Mononuclear cell (primary cell): ENCODE results near the gene SLAMF6. TPM values are rescaled to one million over a fixed set of nuclear protein-coding genes. Genes with fewer than 3 reads are reported as not detected.
"Not testable (repeated sequence)": the region's sequence is repeated elsewhere in the genome, so short reads cannot be mapped to it uniquely, and the experiment has no call there.

Experiments used
- H3K27me3 ChIP-seq: 2 replicates; pipeline ENCODE4 v1.6.0; 2011; ENCODE audit warnings: low read length, control low read depth; ENCODE audit not compliant: insufficient read depth
- H3K4me1 ChIP-seq: 2 replicates; pipeline ENCODE4 v1.5.1; 2011; ENCODE audit warnings: mild to moderate bottlenecking, low read length, control low read depth; ENCODE audit not compliant: insufficient read depth
- H3K4me3 ChIP-seq: 2 replicates; pipeline ENCODE4 v1.5.1; 2011; ENCODE audit warnings: mild to moderate bottlenecking, low read length, moderate library complexity
- H3K9me3 ChIP-seq: 2 replicates; pipeline ENCODE4 v1.5.1; 2011; ENCODE audit warnings: low read depth, mild to moderate bottlenecking, control low read depth, low read length
- total RNA-seq: library from RNA; depleted of rRNA; stranded (reverse); fragments of >200 nt; gene quantifications from one replicate; pipeline ENCODE4 v1.2.3, GENCODE V29; 2012

SLAMF6 gene
- total RNA-seq, 1 donor: 8.2 TPM

- H3K4me1 ChIP-seq: peaks cover 14% of the 10 kb centered on the region
- no peak overlapping the region for H3K4me3 ChIP-seq
- H3K27me3 ChIP-seq: no peaks in the 10 kb centered on the region
- peaks cover 27% of the 10 kb centered on the region for H3K9me3 ChIP-seq
Measured at GRCh38 chr1:160534823-160535605, 12.0 kb upstream of the SLAMF6 start.

DNA sequence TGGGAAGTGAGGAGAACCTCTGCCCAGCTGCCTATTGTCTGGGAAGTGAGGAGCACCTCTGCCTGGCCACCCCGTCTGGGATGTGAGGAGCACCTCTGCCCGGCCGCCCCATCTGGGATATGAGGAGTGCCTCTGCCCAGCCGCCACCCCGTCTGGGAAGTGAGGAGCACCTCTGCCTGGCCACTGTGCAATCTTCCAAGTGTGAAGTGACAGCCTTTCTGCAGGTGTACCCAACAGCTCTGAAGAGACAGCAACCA lies 9.4 kb upstream of the SLAMF6 start:
- peaks cover 27% of the 10 kb centered on the region for H3K9me3 ChIP-seq
- not testable (repeated sequence) for H3K27me3 ChIP-seq, H3K4me1 ChIP-seq, H3K4me3 ChIP-seq

DNA sequence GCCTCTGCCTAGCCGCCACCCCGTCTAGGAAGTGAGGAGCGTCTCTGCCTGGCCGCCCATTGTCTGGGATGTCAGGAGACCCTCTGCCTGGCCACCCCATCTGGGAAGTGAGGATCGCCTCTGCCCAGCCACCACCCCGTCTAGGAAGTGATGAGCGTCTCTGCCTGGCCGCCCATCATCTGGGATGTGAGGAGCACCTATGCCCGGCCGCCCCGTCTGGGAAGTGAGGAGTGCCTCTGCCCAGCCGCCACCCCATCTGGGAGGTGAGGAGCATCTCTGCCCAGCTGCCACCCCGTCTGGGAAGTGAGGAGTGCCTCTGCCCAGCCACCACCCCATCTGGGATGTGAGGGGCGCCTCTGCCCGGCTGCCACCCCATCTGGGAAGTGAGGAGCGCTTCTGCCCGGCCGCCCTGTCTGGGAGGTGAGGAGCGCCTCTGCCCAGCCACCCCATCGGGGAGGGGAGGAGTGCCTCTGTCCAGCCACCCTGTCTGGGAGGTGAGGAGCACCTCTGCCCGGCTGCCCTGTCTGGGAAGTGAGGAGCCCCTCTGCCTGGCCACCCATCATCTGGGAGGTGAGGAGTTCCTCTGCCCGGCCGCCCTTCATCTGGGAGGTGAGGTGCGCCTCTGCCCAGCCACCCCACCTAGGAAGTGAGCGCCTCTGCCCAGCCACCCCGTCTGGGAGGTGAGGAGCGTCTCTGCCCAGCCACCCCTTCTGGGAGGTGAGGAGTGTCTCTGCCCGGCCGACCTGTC lies 8.9 kb upstream of the SLAMF6 start:
- H3K4me1 ChIP-seq, H3K27me3 ChIP-seq, H3K4me3 ChIP-seq: not testable (repeated sequence)
- peaks cover 27% of the 10 kb centered on the region for H3K9me3 ChIP-seq

- H3K4me1 ChIP-seq, H3K27me3 ChIP-seq, H3K9me3 ChIP-seq, H3K4me3 ChIP-seq: not testable (repeated sequence)
Measured at GRCh38 chr1:160529401-160529952, 6.4 kb upstream of the SLAMF6 start.

GRCh38 chr1:160523789-160524188 lies 734 bp upstream of the SLAMF6 start:
- not testable (repeated sequence) for H3K27me3 ChIP-seq, H3K9me3 ChIP-seq, H3K4me3 ChIP-seq
- peaks cover 24% of the 10 kb centered on the region for H3K4me1 ChIP-seq

GRCh38 chr1:160522136-160522535 lies 919 bp downstream of the SLAMF6 start:
- Histone ChIP-seq H3K4me3 (peak overlapping the region; percentile 52), H3K4me1 (peaks cover 24% of the 10 kb centered on the region), H3K9me3 (no peaks in the 10 kb centered on the region), H3K27me3 (no peaks in the 10 kb centered on the region)

GRCh38 chr1:160521554-160521953 lies 1.5 kb downstream of the SLAMF6 start:
- Histone ChIP-seq H3K4me3 (peak overlapping the region; percentile 26), H3K4me1 (peaks cover 24% of the 10 kb centered on the region), H3K27me3 (no peaks in the 10 kb centered on the region), H3K9me3 (no peaks in the 10 kb centered on the region)

GRCh38 chr1:160520999-160521398 lies 2.1 kb downstream of the SLAMF6 start:
- peak overlapping the region; percentile 26 for H3K4me3 ChIP-seq
- H3K27me3 ChIP-seq: no peaks in the 10 kb centered on the region
- H3K9me3 ChIP-seq: no peaks in the 10 kb centered on the region
- H3K4me1 ChIP-seq: peaks cover 26% of the 10 kb centered on the region

DNA sequence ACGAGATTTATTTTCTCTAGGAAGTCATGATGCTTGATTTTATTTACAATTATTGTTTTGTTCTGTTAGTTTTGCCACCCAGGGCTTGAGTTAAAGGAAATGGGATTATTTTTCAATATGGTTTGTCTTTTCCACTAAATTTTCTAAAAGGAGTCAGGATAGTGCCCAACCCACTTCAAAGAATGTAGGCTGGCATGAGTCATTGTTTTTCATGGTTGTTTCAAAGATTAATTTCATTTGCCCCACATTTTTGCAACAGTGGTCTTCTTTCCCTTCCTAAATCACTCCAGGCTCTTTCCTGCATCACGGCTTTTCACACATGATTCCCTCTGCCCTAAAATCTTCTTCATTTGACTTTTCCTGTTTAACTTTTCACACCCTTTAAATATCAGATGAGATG lies 2.5 kb downstream of the SLAMF6 start:
- Histone ChIP-seq H3K27me3 (no peaks in the 10 kb centered on the region), H3K9me3 (no peaks in the 10 kb centered on the region), H3K4me1 (peaks cover 28% of the 10 kb centered on the region), H3K4me3 (peak overlapping the region; percentile 26)

DNA sequence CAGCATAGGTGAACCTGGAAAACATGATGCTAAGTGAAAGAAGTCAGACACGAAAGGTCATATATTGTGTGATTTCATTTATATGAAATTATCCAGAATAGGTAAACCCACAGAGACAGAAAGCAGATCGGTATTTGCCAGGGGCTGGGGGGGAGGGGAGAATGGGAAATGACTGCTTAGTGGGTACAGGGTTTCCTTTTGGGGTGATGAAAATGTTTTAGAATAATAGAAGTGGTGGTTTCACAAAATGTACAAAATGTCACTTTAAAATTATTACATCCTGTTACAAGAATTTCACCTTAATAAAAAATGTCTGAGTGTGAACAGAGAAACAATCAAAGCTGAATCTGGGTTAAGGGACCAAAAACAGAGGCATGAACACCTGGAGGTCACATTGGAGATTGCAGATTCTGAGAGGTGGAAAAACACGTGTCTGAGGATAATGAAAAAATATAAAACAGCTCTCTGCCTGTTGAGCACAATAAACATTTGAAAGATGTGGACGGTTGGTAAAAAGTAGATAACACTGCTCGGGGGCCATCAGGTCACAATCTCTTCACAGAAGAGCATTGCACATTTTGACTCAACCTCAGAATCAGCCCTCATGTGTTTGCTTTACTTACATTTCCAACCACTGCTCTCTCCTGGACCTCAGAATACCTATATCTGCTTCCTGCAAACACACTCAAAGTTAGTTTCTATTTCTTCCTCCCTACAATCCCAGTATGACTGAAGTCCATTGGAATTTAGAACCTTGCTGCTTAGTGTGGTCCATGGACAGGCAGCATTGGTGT lies 3.2 kb downstream of the SLAMF6 start:
- H3K4me3 ChIP-seq: peak overlapping the region; percentile 4
- H3K4me1 ChIP-seq: peaks cover 28% of the 10 kb centered on the region
- H3K27me3 ChIP-seq: no peaks in the 10 kb centered on the region
- no peaks in the 10 kb centered on the region for H3K9me3 ChIP-seq

- H3K27me3 ChIP-seq, H3K9me3 ChIP-seq, H3K4me3 ChIP-seq: not testable (repeated sequence)
- peaks cover 23% of the 10 kb centered on the region for H3K4me1 ChIP-seq
Measured at GRCh38 chr1:160517519-160517918, 5.5 kb downstream of the SLAMF6 start.

- H3K9me3 ChIP-seq, H3K4me3 ChIP-seq, H3K27me3 ChIP-seq: not testable (repeated sequence)
- peaks cover 16% of the 10 kb centered on the region for H3K4me1 ChIP-seq
Measured at GRCh38 chr1:160515908-160516307, 7.1 kb downstream of the SLAMF6 start.

GRCh38 chr1:160504651-160505050 lies 18.4 kb downstream of the SLAMF6 start:
- Histone ChIP-seq H3K4me1 (peaks cover 21% of the 10 kb centered on the region), H3K9me3 (peaks cover 21% of the 10 kb centered on the region), H3K27me3 (no peaks in the 10 kb centered on the region), H3K4me3 (no peak overlapping the region)

DNA sequence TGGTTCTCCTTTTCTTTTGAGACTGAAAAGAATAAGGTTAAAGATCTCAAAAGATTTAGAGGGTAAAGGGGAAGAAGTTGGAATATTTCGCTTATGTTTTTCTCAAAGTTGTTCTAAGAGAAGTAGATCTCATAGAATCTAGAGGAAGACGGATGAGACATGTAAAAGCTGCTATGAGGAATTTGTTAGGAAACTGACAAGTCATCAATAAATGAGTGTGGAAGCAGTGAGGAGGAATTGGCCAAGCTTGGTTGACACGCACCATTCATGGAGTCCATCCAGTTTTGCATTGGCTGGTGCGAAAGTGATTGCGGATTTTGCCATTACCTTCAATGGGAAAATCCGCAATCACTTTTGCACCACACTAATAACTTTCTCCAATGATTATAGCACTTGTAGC lies 20.0 kb downstream of the SLAMF6 start:
- Histone ChIP-seq H3K27me3 (no peaks in the 10 kb centered on the region), H3K9me3 (peaks cover 26% of the 10 kb centered on the region), H3K4me1 (peaks cover 21% of the 10 kb centered on the region), H3K4me3 (no peak overlapping the region)

GRCh38 chr1:160500321-160500990 lies 22.6 kb downstream of the SLAMF6 start:
- no peak overlapping the region for H3K4me3 ChIP-seq
- peaks cover 21% of the 10 kb centered on the region for H3K4me1 ChIP-seq
- H3K27me3 ChIP-seq: no peaks in the 10 kb centered on the region
- peaks cover 5% of the 10 kb centered on the region for H3K9me3 ChIP-seq
